Activated CD4-positive, alpha-beta T cell treated with anti-CD3 and anti-CD28 coated beads for 4 hours (primary cell): ENCODE data around the gene GPX1.
"Not testable (repeated sequence)": the region's sequence is repeated elsewhere in the genome, so short reads cannot be mapped to it uniquely, and the experiment has no call there.

Experiments used
- DNase-seq, 2 donors: peaks; one replicate each; pipeline ENCODE4 v3.0.0-alpha.2; 2020

Gene GPX1

DNA sequence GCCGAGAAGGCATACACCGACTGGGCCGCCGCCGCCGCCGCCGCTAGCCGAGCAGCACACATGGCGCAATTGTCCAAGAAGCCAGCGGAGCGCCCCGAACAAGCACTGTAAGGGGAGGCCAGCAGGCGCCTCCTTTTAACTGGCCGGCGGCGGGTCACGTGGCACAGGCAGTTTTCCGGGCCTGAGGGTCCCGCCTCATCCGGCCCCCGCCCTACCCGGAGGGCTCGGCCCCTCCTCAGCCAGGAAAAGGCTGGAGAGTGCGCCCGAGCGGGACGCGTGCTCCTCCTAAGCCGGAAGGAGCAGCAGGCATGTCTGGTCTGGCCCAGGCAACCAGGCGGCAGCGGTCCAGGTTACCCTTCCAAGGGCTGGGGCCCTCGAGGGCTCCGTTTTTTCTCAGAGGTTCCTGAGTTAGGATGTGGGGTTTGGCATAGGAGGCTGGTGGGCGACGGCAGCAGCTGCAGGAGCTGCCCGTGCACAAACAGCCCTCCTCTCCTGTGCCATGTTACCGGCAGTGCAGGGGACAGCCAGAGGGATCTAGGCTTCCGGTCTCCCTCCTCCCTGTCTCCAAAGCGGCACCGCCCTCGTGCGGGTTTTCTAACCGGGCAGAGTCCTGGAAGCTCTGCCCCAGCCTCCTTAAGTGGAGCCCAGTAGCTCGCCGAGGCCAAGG is at the start of gene GPX1:
GPX1 (minus strand) TSS at position 137 of the 667 bp plus-strand sequence; CDS start at position 62, 75 bp downstream.
- DNase-seq = peak; percentile 51 to 64

- DNase-seq = no peak
Observed at GRCh38 chr3:49406571-49407565, 48.7 kb upstream of the GPX1 start.

GRCh38 chr3:49405570-49405969 is 47.4 kb upstream of the GPX1 start:
- not testable (repeated sequence) for DNase-seq

- no peak for DNase-seq
Observed at GRCh38 chr3:49403891-49404290, 45.7 kb upstream of the GPX1 start.

- DNase-seq = no peak
Observed at GRCh38 chr3:49401766-49402165, 43.6 kb upstream of the GPX1 start.

DNA sequence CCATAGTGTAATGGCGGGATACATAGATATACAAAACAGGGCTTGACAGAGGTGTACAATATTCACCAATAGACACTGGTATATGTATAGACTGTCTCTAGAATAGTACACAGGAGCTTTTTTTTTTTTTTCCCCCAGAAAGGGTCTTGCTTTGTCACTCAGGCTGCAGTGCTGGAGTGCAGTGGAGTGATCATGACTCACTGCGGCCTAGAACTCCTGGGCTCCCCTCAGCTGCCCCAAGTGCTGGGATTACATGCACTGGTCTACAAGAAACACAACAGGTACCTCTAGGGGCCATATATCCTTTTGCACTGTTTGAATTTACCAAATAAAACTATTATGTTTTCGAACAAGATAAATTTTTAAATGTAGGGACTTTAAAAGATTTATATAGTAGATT is 41.3 kb upstream of the GPX1 start:
- no peak for DNase-seq

DNA sequence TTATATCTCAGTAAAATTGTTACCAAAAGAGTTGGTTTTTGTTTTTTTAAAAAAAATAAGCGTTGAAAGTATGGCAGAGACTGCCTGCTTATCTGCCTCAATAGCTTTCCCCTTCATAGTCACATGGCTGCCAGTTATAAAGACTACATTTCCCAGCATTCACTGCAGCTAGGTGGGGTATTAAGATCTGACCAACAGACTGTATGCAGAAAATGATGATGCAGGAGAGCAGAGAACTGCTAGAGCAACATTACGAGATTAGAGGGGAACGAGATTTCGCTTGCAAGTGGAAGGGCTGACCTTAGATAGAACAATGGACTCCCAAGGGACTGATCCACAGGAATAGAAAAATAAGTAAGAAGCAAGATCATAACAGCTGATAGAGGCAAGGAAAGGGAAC is 39.3 kb upstream of the GPX1 start:
- no peak for DNase-seq

- DNase-seq = not testable (repeated sequence)
Observed at GRCh38 chr3:49391310-49391709, 33.2 kb upstream of the GPX1 start.

GRCh38 chr3:49389297-49389696 is 31.1 kb upstream of the GPX1 start:
- no peak for DNase-seq

DNA sequence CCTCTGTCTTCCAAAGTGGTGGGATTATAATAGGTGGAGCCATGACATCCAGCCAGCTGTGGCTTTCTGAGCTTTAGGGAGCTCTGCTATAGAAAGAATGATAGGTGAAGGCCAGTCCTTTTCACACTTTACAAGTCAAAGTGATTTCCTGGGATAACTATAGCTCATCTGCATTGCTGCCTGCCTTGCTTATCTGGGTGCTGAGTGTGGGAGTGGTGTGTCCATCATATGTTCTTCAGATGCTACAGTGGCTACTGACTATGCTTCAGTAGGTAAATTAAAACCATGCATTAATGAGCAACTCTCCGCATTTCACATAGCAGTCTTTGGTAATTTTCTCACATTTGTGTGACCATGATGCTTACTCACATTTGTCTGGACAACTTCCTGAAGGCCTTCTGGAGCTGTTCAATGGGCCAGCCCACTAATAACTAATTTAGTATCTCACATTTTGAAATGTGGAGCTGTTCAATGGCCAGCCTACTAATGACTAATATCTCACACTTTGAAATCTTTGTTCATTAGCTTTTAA is 30.2 kb upstream of the GPX1 start:
- no peak for DNase-seq

DNA sequence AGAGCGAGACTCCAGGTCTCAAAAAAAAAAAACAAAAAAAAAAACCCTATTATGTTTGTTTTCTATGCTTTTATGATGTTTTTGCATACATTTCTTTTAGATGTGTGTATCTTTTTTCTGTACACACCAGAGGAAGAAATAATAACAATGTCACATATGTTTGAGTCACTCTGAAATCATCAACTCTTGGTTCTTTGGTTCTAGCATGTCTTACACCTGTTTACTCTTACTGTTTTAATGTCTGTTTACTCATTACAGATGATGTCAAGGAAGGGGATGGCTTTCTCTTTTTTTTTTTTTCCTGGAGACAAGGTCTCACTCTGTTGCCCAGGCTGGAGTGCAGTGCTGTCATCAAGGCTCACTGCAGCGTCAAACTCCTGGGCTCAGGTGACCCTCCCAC is 29.6 kb upstream of the GPX1 start:
- no peak for DNase-seq

DNA sequence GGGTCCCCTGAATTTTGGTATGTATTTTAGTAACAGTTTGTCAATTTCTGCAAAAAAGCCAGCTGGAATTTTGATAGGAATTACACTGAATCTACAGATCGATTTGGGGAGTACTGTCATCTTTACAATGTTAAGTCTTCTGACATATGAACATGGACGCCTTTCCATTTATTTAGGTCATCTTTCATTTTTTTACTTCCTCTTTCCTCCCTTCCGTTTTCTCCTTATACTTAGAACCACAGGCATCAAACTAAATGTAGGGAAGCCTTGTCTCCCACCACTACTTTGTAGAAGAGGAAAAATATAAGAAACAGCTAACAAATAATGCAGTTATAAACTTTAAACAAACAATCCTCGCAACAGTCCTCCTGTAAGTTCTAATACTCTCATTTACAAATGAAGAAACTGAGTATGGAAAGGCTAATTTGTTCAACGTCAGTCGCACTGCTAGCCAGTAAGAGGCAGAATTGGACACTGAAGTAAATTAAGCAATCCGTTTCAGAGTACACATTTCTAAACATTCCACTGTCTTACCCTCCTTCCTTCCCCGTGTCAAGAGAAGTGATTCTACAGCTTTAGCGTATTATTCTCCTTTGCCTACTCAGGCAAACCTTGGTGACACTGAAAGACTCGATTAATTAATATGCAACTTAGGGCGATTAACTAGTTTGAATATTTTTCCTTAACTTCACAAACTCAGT is 28.1 kb upstream of the GPX1 start:
- DNase-seq = no peak

DNA sequence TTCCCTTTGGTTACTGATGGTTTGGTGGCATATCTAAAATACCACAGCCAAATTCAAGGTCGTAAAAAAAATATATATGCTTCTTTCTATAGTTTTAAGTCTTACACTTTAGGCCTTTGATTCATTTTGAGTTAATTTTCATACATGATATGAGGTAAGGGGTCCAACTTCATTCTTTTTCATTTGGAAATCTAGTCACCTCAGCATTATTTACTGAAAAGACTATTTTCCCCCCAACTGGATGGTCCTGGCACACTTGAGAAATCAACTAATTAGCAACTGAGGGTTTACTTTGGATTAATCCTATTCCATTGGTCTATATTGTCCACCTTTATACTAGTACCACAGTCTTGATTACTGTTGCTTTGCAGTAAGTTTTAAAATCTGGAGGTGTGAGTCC is 27.5 kb upstream of the GPX1 start:
- DNase-seq = no peak

GRCh38 chr3:49383387-49383786 is 25.2 kb upstream of the GPX1 start:
- DNase-seq = no peak

GRCh38 chr3:49378249-49378895 is 20.2 kb upstream of the GPX1 start:
- DNase-seq = no peak

DNA sequence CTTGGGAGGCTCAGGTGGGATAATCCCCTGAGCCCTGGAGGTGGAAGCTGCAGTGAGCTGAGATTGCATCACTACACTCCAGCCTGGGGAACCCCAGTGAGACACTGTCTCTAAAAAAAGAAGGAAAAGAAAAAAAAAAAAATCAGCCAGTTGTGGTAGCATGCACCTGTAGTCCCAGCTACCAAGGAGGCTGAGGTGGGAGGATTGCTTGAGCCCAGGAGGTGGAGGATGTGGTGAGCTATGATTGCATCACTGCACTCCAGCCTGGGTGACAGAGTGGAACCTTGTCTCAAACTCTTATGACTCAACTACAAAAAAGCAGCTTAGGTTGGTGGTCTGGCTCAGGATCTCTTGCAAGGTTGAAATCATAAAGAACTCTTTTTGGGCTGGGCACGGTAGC is 19.3 kb upstream of the GPX1 start:
- peak; percentile 56 to 60 for DNase-seq

DNA sequence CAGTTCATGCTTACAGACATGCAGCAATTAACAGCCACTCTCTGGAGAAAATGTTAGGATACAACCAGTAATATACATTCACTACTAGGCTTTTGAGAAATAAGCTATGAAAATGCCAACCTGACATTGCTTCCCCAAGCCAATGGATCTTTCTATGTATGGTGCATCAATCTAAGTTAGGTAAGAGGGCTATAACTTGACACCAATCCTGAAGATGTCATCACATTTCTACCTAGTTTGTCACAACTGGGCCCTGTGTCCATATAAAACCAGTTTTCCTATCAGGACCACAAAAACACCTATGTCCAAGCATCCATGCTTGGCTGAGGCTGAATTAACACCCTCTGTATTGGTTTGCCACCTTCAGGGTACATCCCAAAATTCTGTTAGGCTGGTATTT is 13.8 kb upstream of the GPX1 start:
- DNase-seq = no peak

GRCh38 chr3:49370585-49371290 is 12.6 kb upstream of the GPX1 start:
- no peak for DNase-seq

GRCh38 chr3:49362561-49362960 is 4.4 kb upstream of the GPX1 start:
- DNase-seq = no peak

DNA sequence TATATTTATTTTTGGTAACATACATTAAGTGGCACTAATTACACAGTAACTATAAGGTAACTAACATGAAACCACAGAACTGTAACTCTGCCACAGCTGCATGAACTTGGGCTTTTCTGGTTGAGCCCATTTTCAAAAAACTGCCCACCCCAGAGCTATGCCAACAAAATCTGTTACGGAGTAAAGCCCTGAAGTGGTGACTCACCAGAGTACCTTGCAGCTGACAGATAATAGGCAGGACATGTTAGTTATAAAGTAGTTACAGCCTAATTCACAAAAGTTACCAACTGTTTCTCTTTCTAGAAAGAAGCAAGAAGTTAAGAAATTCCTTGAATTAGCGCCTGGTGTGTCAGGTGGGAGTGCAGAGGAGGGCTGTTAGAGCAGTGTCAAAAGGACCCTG is 1.5 kb upstream of the GPX1 start:
- no peak for DNase-seq

GRCh38 chr3:49358884-49359225 is 702 bp upstream of the GPX1 start:
- DNase-seq = peak in 1 of 2 donors; percentile 9
